GM12878 (cell line): Measurements from ENCODE around the gene ANK2. TPM values are rescaled to one million over a fixed set of nuclear protein-coding genes. Genes with fewer than 3 reads are reported as not detected.

Source experiments
- ATAC-seq: fragments of 200-7000 bp; cut with Tn5 transposase; 3 replicates; pipeline ENCODE4 v1.9.1; 2020; ENCODE audit warnings: mild to moderate bottlenecking, moderate library complexity
- BruUV-seq: library from RNA; stranded (reverse); fragments of 400-500 nt; replicated peaks from 2 replicates; lab custom pipeline; 2021; lab: Mats Ljungman, UMichigan
- CTCF ChIA-PET: fragments of 300-600 bp; sonication (Branson Sonifier 250); formaldehyde crosslinking; extraction: SDS; loops from one replicate; lab custom pipeline; 2021; ENCODE audit warnings: inconsistent platforms; lab: Yijun Ruan, JAX
- POLR2A ChIA-PET: fragments of 350-600 bp; formaldehyde crosslinking; extraction: SDS; loops from one replicate; lab custom pipeline; 2021; ENCODE audit warnings: inconsistent platforms; lab: Charles Lee
- RAD21 ChIA-PET: fragments of 300-600 bp; sonication (Branson Sonifier 250); formaldehyde crosslinking; loops from one replicate; lab custom pipeline; 2023; ENCODE audit warnings: antibody characterized with exemption; ENCODE audit not compliant: unreplicated experiment; lab: Charles Lee
- SMC1A ChIA-PET: fragments of 300-600 bp; sonication (Branson Sonifier 250); formaldehyde crosslinking; loops from one replicate; lab custom pipeline; 2023; ENCODE audit not compliant: unreplicated experiment, uncharacterized antibody; lab: Charles Lee
- DNase-seq: peaks from one replicate; pipeline ENCODE4 v3.0.0-alpha.2; 2011; ENCODE audit warnings: low read depth, low spot score
- FAIRE-seq: peaks from 3 replicates; lab custom pipeline; 2011; peaks lifted over from hg19 to GRCh38; lab: Jason Lieb, UNC
- H2AFZ ChIP-seq: 2 replicates; pipeline ENCODE4 v1.6.0; 2011; ENCODE audit warnings: low read depth, low read length, control low read depth; ENCODE audit not compliant: control insufficient read depth
- H3K27ac ChIP-seq: 2 replicates; pipeline ENCODE4 v1.5.1; 2011; ENCODE audit warnings: control low read depth; ENCODE audit not compliant: control insufficient read depth, insufficient read depth
- H3K27me3 ChIP-seq, 2 experiments: replicated peaks in 1 of 2; 2 replicates each; pipeline versions ENCODE4 v1.6.0 to v1.6.1; 2011; ENCODE audit warnings: low read length in 1 of 2; ENCODE audit not compliant: control insufficient read depth in 2 of 2, insufficient read depth in 2 of 2
- H3K36me3 ChIP-seq, 2 experiments: 2 replicates each; pipeline ENCODE4 v1.5.1; 2011; ENCODE audit warnings: low read length in 1 of 2; ENCODE audit not compliant: control insufficient read depth in 2 of 2, insufficient read depth in 2 of 2
- H3K4me1 ChIP-seq: 2 replicates; pipeline ENCODE4 v1.6.1; 2011; ENCODE audit warnings: mild to moderate bottlenecking, low read length, moderate library complexity, mixed read lengths; ENCODE audit not compliant: control insufficient read depth, insufficient read depth
- H3K4me2 ChIP-seq: 2 replicates; pipeline ENCODE4 v1.6.0; 2011; ENCODE audit warnings: control low read depth; ENCODE audit not compliant: control insufficient read depth, insufficient read depth
- H3K4me3 ChIP-seq: fragments of 200-600 bp; sonication (generic); 2 replicates; pipeline ENCODE4 v1.5.1; 2016
- H3K79me2 ChIP-seq: 2 replicates; pipeline ENCODE4 v1.6.0; 2011; ENCODE audit warnings: low read length; ENCODE audit not compliant: control insufficient read depth, insufficient read depth
- H3K9ac ChIP-seq: 2 replicates; pipeline ENCODE4 v1.8.0; 2011; ENCODE audit warnings: low read length, control low read depth, mixed read lengths; ENCODE audit not compliant: control insufficient read depth, insufficient read depth
- H3K9me3 ChIP-seq: replicated peaks from 3 replicates; pipeline ENCODE4 v1.5.1; 2011; ENCODE audit warnings: mild to moderate bottlenecking, low read length; ENCODE audit not compliant: control insufficient read depth, insufficient read depth
- H4K20me1 ChIP-seq: 2 replicates; pipeline ENCODE4 v1.6.0; 2011; ENCODE audit not compliant: control insufficient read depth, insufficient read depth
- ASH2L ChIP-seq: fragments of 300-600, 200-600 bp; sonication (generic); IDR thresholded peaks from 2 replicates; pipeline ENCODE4 v1.6.1; 2017; ENCODE audit warnings: low read depth, mild to moderate bottlenecking, borderline replicate concordance
- BCL3 ChIP-seq: IDR thresholded peaks from 2 replicates; pipeline ENCODE4 v1.6.1; 2011; ENCODE audit warnings: borderline replicate concordance, low read depth, mild to moderate bottlenecking, moderate library complexity, low read length; ENCODE audit not compliant: insufficient read depth, poor library complexity, severe bottlenecking
- CBX5 ChIP-seq: sonication (generic); IDR thresholded peaks from 2 replicates; pipeline ENCODE4 v1.6.1; 2016; ENCODE audit warnings: low read depth, moderate library complexity, mild to moderate bottlenecking, inconsistent platforms
- CHD1 ChIP-seq: IDR thresholded peaks from 2 replicates; pipeline ENCODE4 v1.6.1; 2012; ENCODE audit warnings: low read depth, low read length, improper control_type of control experiment
- DPF2 ChIP-seq: fragments of 450-650 bp; IDR thresholded peaks from 2 replicates; pipeline ENCODE4 v1.6.1; 2017; ENCODE audit warnings: mild to moderate bottlenecking
- GABPA ChIP-seq: IDR thresholded peaks from 2 replicates; pipeline ENCODE4 v1.6.1; 2014; ENCODE audit warnings: antibody characterized with exemption, low read depth, mild to moderate bottlenecking, inconsistent platforms
- GATAD2B ChIP-seq: fragments of 450-650 bp; conservative IDR thresholded peaks from 2 replicates; pipeline ENCODE4 v1.6.1; 2017; ENCODE audit warnings: low read depth, mild to moderate bottlenecking, moderate library complexity
- IKZF2 ChIP-seq, 2 experiments: fragments of 450-650 bp; IDR thresholded peaks; 2 replicates each; pipeline ENCODE4 v1.6.1; 2017; ENCODE audit warnings: mild to moderate bottlenecking in 2 of 2, moderate library complexity in 2 of 2
- IRF4 ChIP-seq: IDR thresholded peaks from 2 replicates; pipeline ENCODE4 v1.6.1; 2011; ENCODE audit warnings: low read depth, low read length
- MEF2B ChIP-seq: fragments of 450-650 bp; IDR thresholded peaks from 2 replicates; pipeline ENCODE4 v1.6.1; 2018; ENCODE audit warnings: mild to moderate bottlenecking, moderate library complexity; ENCODE audit not compliant: partially characterized antibody, poor library complexity, severe bottlenecking
- NFYB ChIP-seq: IDR thresholded peaks from 2 replicates; pipeline ENCODE4 v1.6.1; 2011; ENCODE audit warnings: low read depth, mild to moderate bottlenecking, low read length, improper control_type of control experiment, moderate library complexity; ENCODE audit not compliant: insufficient read depth
- NR2C2 ChIP-seq: IDR thresholded peaks from 2 replicates; pipeline ENCODE4 v1.6.1; 2011; ENCODE audit warnings: borderline replicate concordance, low read depth; ENCODE audit not compliant: control insufficient read depth, insufficient read length
- PAX8 ChIP-seq: fragments of 450-650 bp; IDR thresholded peaks from 2 replicates; pipeline ENCODE4 v1.6.1; 2017; ENCODE audit warnings: mild to moderate bottlenecking, moderate library complexity
- PML ChIP-seq: IDR thresholded peaks from 2 replicates; pipeline ENCODE4 v1.6.1; 2012; ENCODE audit warnings: low read length, inconsistent platforms
- RELA ChIP-seq: fragments of 450-650 bp; IDR thresholded peaks from 2 replicates; pipeline ENCODE4 v1.8.0; 2014; ENCODE audit warnings: borderline replicate concordance; ENCODE audit not compliant: partially characterized antibody
- STAT3 ChIP-seq: IDR thresholded peaks from 2 replicates; pipeline ENCODE4 v1.6.1; 2011; ENCODE audit warnings: low read depth, low read length, improper control_type of control experiment
- SUZ12 ChIP-seq: fragments of 200-600 bp; sonication (generic); IDR thresholded peaks from one replicate; pipeline ENCODE4 v1.6.1; 2018; ENCODE audit warnings: antibody characterized with exemption, mild to moderate bottlenecking; ENCODE audit not compliant: unreplicated experiment
- YY1 ChIP-seq: IDR thresholded peaks from 2 replicates; pipeline ENCODE4 v1.6.1; 2011; ENCODE audit warnings: low read depth, mild to moderate bottlenecking, low read length
- WGBS: methylation state at CpG from one replicate; pipeline ENCODE4 v1.1.6; 2016; ENCODE audit warnings: low lambda C conversion rate; ENCODE audit not compliant: insufficient replicate concordance, insufficient coverage; ENCODE audit errors: missing lambda C conversion rate; 5-methylcytosine and 5-hydroxymethylcytosine counted together
- in situ Hi-C: fragments of 300-500 bp; cut with MboI; formaldehyde crosslinking; loops from 9 replicates; pipeline ENCODE4 v1.14.3; 2018; ENCODE audit warnings: mixed read lengths
- intact Hi-C: fragments of 100-400 bp; cut with micrococcal nuclease; formaldehyde crosslinking; loops from one replicate; pipeline ENCODE4 v1.14.2; 2022; ENCODE audit not compliant: unreplicated experiment
- polyA plus RNA-seq, 11 experiments: library from polyadenylated mRNA; depleted of rRNA in 4 of 11; unstranded in 6 of 11; stranded (reverse) in 5 of 11; fragments of >200 nt; fragmentation: Nextera tagmentation in 4 of 11; fragmentation: Illumina TruSeq in 1 of 11; extraction: Ambion mirVana in 4 of 11; extraction: Trizol in 1 of 11; gene quantifications; 1 replicate in 1 of 11; 2 replicates in 10 of 11; pipeline versions ENCODE4 v1.2.1 to v1.2.3, GENCODE V29; 2011 to 2016; ENCODE audit warnings: inconsistent platforms in 2 of 11, missing spikeins in 2 of 11, low read depth in 1 of 11
- total RNA-seq, 4 experiments: library from RNA; depleted of rRNA in 3 of 4; stranded (reverse); fragments of >200 nt in 3 of 4; fragmentation: Illumina TruSeq in 1 of 4; extraction: Trizol in 1 of 4; gene quantifications; 2 replicates each; pipeline versions ENCODE4 v1.2.1 to v1.2.3, GENCODE V29; 2013 to 2021
- TF ChIP-seq, protein P1 (sequence below): fragments of 450-650 bp; IDR thresholded peaks from 2 replicates; pipeline ENCODE4 v1.6.1; 2017; ENCODE audit warnings: mild to moderate bottlenecking, low read depth, inconsistent platforms; ENCODE audit not compliant: poor library complexity, severe bottlenecking
- TF ChIP-seq, protein P2 (sequence below): fragments of 450-650 bp; IDR thresholded peaks from 2 replicates; pipeline ENCODE4 v1.6.1; 2017; ENCODE audit warnings: mild to moderate bottlenecking

Gene ANK2
- total and polyA plus RNA-seq, 10 of the 15 experiments (the other 5 are each of a cell fraction or from before 2014, with no cell fraction given): 1.6 to 13.0 (median 4.1) TPM

- no peak for FAIRE-seq
- BruUV-seq: no TSS peak
- intact Hi-C loops: no loop called here
- in situ Hi-C loops: no loop called here
- Histone ChIP-seq H3K9me3 (no peaks in the 10 kb centered on the region), H3K4me2 (no peak overlapping the region), H3K4me3 (no peak overlapping the region), H3K9ac (no peak overlapping the region), H3K4me1 (no peaks in the 10 kb centered on the region), H3K36me3 (no peaks in the 10 kb centered on the region), H3K79me2 (no peaks in the 10 kb centered on the region), H3K27me3 (no peaks in the 10 kb centered on the region), H2AFZ (no peak overlapping the region), H3K27ac (no peak overlapping the region), H4K20me1 (no peaks in the 10 kb centered on the region)
- TF ChIP-seq, protein P1, sequence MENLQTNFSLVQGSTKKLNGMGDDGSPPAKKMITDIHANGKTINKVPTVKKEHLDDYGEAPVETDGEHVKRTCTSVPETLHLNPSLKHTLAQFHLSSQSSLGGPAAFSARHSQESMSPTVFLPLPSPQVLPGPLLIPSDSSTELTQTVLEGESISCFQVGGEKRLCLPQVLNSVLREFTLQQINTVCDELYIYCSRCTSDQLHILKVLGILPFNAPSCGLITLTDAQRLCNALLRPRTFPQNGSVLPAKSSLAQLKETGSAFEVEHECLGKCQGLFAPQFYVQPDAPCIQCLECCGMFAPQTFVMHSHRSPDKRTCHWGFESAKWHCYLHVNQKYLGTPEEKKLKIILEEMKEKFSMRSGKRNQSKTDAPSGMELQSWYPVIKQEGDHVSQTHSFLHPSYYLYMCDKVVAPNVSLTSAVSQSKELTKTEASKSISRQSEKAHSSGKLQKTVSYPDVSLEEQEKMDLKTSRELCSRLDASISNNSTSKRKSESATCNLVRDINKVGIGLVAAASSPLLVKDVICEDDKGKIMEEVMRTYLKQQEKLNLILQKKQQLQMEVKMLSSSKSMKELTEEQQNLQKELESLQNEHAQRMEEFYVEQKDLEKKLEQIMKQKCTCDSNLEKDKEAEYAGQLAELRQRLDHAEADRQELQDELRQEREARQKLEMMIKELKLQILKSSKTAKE: no peak
- TF ChIP-seq GABPA (no peak), GATAD2B (no peak), NFYB (no peak), CBX5 (no peak), YY1 (no peak), MEF2B (no peak), DPF2 (no peak), PAX8 (no peak), RELA (no peak), PML (no peak), SUZ12 (no peak), BCL3 (no peak), IKZF2 (IDR thresholded peaks at IDR 0.05) (no peak), IRF4 (no peak), STAT3 (no peak), CHD1 (no peak), ASH2L (no peak), NR2C2 (no peak)
- TF ChIP-seq, protein P2, sequence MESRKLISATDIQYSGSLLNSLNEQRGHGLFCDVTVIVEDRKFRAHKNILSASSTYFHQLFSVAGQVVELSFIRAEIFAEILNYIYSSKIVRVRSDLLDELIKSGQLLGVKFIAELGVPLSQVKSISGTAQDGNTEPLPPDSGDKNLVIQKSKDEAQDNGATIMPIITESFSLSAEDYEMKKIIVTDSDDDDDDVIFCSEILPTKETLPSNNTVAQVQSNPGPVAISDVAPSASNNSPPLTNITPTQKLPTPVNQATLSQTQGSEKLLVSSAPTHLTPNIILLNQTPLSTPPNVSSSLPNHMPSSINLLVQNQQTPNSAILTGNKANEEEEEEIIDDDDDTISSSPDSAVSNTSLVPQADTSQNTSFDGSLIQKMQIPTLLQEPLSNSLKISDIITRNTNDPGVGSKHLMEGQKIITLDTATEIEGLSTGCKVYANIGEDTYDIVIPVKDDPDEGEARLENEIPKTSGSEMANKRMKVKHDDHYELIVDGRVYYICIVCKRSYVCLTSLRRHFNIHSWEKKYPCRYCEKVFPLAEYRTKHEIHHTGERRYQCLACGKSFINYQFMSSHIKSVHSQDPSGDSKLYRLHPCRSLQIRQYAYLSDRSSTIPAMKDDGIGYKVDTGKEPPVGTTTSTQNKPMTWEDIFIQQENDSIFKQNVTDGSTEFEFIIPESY: no peak
- POLR2A ChIA-PET: no interaction called here
- ATAC-seq: no peak
- WGBS: 25% methylated on average over 4 of the region's 4 CpGs
- CTCF ChIA-PET: interaction anchor here (0.6 to 1.8 kb wide), 3 partner anchors 15 to 1269 kb away, joined by 3 to 5 read pairs (median 3); no protein-coding TSS in a partner anchor
- SMC1A ChIA-PET: interaction anchor here (2.0 kb wide), 1 partner anchor 16 kb away, joined by 7 read pairs; no protein-coding TSS in a partner anchor
- RAD21 ChIA-PET: interaction anchor here (0.7 kb wide), 1 partner anchor 1283 kb away, joined by 3 read pairs; no protein-coding TSS in a partner anchor
- no peak for DNase-seq
These were observed 359.7 kb downstream of the ANK2 start for GRCh38 chr4:113409181-113409580.
